Measurements from ENCODE around the gene CLDN6. TPM values are rescaled to one million over a fixed set of nuclear protein-coding genes. Genes with fewer than 3 reads are reported as not detected.

CLDN6 gene
- total RNA-seq, 2 experiments from 2014 or later, result not detected

GRCh38 chr16:2966043-2966807 is 51.8 kb downstream of the CLDN6 start:
- peaks cover 33% of the 10 kb centered on the region for H3K27me3 Mint-ChIP-seq
- no peak overlapping the region for H3K4me3 Mint-ChIP-seq
- H3K36me3 Mint-ChIP-seq, result peaks cover 8% of the 10 kb centered on the region
- ChIA-PET POLR2A (no interaction called here), CTCF (interaction anchor here (1.0 kb wide), 1 partner anchor 46 kb away, joined by 3 read pairs; no protein-coding TSS in a partner anchor)
- H3K9me3 Mint-ChIP-seq, result no peaks in the 10 kb centered on the region
- no peak for DNase-seq
- intact Hi-C loops (cut with micrococcal nuclease), result no loop called here
- H3K4me1 Mint-ChIP-seq (ENCODE audit: low read depth), result peaks cover 35% of the 10 kb centered on the region
- H3K27ac Mint-ChIP-seq, result no peak overlapping the region

Other genes with a start within 250 kb of the CLDN6 start
- gene ELOB, start 240.9 kb downstream of the CLDN6 start, total RNA-seq, result 100 to 1,000 TPM; 165 to 175 TPM
- gene PRSS33, start 230.6 kb downstream of the CLDN6 start, total RNA-seq, result not detected
- not detected for gene PRSS41, start 219.7 kb downstream of the CLDN6 start, total RNA-seq
- 1 to 10 TPM; 4.7 to 6.2 TPM for gene PRSS21, start 200.9 kb downstream of the CLDN6 start, total RNA-seq
- 1 to 10 TPM; 2.6 to 3.0 TPM for gene ZG16B, start 187.9 kb downstream of the CLDN6 start, total RNA-seq
- under 1 TPM; 0.24 to 0.38 TPM for gene PRSS22, start 160.0 kb downstream of the CLDN6 start, total RNA-seq
- gene FLYWCH2, start 135.0 kb downstream of the CLDN6 start, total RNA-seq, result 10 to 100 TPM; 19.1 to 19.4 TPM
- gene FLYWCH1, start 106.3 kb downstream of the CLDN6 start, total RNA-seq, result 10 to 100 TPM; 49.2 to 52.2 TPM
- not detected for gene KREMEN2, start 53.9 kb downstream of the CLDN6 start, total RNA-seq
- 10 to 100 TPM; 37.0 to 37.9 TPM for gene PAQR4, start 48.8 kb downstream of the CLDN6 start, total RNA-seq
- gene PKMYT1, start 37.7 kb downstream of the CLDN6 start, total RNA-seq, result 100 to 1,000 TPM; 123 to 134 TPM
- not detected for gene CLDN9, start 5.3 kb downstream of the CLDN6 start, total RNA-seq
- 1 to 10 TPM; 6.5 to 8.6 TPM for gene TNFRSF12A, start 2.2 kb upstream of the CLDN6 start, total RNA-seq
- gene HCFC1R1, start 5.8 kb upstream of the CLDN6 start, total RNA-seq, result 10 to 100 TPM; 31.8 to 32.8 TPM
- 10 to 100 TPM; 41.2 to 42.7 TPM for gene THOC6, start 5.9 kb upstream of the CLDN6 start, total RNA-seq
- under 1 TPM; 0.40 to 0.46 TPM for gene BICDL2, start 18.8 kb upstream of the CLDN6 start, total RNA-seq
- gene MMP25, start 28.4 kb upstream of the CLDN6 start, total RNA-seq, result 1 to 10 TPM; 2.2 TPM
- gene IL32, start 47.5 kb upstream of the CLDN6 start, total RNA-seq, result 1,000 to 10,000 TPM; 2,504 to 2,532 TPM
- under 1 TPM in 1 of 2 experiments, not detected in 1; 0.19 TPM for gene ZSCAN10, start 81.1 kb upstream of the CLDN6 start, total RNA-seq
- gene ZNF205, start 94.4 kb upstream of the CLDN6 start, total RNA-seq, result under 1 TPM in 1 of 2 experiments, not detected in 1; 0.21 TPM
- 1 to 10 TPM; 9.0 TPM for gene ZNF213, start 116.8 kb upstream of the CLDN6 start, total RNA-seq
- not detected for gene OR1F1, start 170.0 kb upstream of the CLDN6 start, total RNA-seq
- gene ZNF200, start 217.0 kb upstream of the CLDN6 start, total RNA-seq, result 10 to 100 TPM; 10.6 to 11.5 TPM
- gene MEFV, start 238.4 kb upstream of the CLDN6 start, total RNA-seq, result under 1 TPM; 0.07 to 0.17 TPM